HG03196 (cell line): ENCODE measurements around the gene ATP5F1C.
"Not testable (repeated sequence)": the region's sequence is repeated elsewhere in the genome, so short reads cannot be mapped to it uniquely, and the experiment has no call there.

Experiments
- ATAC-seq: cut with Tn5 transposase; IDR thresholded peaks from one replicate; pipeline ENCODE4 v1.9.1; 2021; ENCODE audit not compliant: unreplicated experiment

Gene ATP5F1C

DNA sequence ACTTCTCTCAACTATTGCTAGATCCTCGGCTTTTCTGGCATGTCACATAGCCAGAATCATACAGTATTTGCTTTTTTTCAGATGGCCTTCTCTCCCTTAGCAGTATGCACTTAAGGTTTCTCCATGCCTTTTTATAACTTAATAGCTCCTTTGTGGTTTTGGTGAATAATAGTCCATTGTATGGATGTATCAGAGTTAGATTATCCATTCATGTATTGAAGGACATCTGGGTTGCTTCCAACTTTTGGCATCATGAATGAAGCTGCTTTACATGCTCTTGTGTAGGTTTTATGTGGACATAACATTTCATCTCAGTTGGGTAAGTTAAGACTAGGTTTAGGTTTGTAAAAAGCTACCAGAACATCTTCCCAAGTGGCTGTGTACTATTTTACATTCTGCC is 4.6 kb downstream of the ATP5F1C start:
- ATAC-seq, result no peak

DNA sequence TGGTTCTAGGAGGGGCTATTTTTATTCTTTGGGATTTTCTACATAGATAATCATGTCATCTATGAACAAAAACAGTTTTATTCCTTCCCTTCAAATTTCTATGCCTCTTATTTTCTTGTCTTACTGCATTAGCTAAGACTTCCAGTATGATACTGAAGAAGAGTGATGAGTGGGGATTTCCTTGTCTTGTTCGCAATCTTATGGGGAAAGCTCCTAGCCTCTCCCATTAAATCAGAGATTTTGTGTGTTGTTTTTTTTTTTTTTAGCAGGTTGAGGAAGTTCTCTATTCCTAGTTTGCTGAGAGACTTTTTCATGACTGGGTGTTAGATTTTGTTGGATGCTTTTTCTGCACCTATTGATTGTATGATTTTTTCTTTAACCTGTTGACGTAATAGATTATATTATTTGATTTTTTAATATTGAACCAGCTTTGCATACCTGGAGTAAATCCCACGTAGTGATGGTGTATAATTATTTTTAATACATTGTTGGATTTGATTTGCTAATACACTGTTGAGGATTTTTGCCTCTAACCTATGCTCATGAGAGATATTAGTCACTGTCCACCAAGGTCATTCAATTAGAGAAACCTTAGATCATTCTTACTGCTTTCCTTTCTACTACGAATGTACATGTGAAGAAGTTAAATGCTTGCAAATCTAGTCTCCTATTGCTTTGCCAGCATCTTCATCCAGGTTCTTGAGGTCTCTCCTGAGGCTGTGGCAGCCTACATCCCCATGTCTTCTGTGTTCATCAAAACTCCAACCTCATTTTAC is 6.5 kb downstream of the ATP5F1C start:
- no peak for ATAC-seq

DNA sequence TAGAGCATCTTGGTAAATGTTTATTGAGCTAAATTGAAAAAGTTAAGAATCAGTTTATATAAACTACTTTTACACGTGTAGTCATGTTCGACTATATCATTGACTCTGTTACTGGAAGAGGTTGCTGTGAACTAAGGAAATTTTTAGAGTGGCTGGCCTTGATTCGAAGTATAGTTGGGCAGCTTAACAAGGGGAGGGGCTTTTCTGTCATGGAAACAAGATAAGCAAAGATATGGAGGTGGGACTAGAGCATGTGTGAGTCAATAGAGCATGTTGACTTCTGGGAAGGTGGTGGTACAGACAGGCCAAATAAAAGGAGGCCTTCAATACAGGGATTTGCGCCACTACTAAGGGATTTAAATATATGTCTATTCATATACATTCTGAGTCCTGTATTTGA is 7.6 kb downstream of the ATP5F1C start:
- no peak for ATAC-seq

DNA sequence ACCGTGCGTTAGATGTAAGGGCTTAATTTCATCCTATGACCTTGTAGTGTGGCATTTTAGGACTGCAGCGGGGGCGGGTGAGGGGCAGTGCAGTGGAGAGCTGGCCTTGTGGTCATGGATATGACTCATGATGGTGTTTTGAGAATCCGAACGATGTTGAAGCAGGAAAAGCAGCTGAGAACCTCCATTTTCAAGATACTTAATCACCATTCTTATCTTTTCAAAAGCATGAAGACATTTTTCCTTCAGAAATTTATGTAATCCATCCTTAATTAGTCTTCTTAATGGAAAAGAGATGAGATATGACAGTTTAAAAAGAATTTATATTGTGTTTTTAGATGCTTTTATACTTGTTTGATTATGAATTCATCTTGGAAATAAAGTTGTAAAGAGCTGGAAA is 9.6 kb downstream of the ATP5F1C start:
- no peak for ATAC-seq

DNA sequence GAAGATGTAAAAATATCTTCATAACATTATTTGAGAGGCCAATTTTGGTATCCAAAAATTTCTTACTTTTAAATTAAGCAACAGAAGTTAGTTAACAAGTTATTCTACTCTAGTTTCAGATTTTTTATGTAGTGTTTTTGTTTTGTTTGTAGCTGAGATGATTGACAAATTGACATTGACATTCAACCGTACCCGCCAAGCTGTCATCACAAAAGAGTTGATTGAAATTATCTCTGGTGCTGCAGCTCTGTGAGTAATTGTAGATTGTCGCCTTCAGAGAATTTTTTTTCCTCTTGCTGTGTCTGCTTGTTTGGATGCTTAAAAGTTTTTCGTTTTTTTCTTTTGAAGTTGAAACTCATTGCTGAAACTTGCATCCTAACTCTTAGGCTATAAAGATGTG is 14.6 kb downstream of the ATP5F1C start:
- no peak for ATAC-seq

DNA sequence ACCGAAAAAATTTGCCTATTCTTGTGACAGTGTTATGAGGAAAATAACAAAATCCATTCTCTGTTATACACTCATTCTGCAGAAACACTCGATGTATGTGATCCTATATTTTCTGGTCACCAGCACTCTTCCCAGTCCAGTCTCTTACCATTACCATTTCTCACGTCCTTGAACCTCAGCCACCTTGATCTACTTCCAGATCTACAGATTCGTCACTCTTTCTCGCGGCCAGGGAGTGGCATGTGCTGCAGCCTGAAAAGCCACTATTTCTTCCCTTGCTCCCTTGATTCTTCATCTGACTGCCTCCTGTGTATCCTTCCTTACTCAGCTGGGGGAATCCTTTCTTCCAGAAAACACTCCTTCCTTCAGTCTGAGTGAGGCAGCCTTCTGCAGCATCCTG is 16.2 kb downstream of the ATP5F1C start:
- ATAC-seq, result no peak

DNA sequence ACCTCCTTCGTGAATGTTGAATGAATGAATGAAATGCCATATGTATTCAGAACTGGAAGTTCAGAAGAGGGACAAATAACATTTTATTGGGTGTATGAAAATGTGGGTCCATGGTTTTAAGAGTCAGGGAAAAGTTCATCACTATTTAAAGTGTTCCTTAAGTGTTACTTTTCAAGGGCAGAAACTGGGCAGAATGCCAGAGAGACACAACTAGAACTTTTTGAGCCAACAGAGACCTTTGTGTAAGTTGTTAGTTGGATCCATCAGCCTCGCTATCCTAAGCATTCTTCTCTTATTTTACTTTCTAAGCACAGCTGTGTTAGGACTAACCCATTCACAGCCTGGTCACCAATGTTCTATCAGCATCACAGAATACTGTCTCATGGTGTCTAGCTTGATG is 16.8 kb downstream of the ATP5F1C start:
- no peak for ATAC-seq

DNA sequence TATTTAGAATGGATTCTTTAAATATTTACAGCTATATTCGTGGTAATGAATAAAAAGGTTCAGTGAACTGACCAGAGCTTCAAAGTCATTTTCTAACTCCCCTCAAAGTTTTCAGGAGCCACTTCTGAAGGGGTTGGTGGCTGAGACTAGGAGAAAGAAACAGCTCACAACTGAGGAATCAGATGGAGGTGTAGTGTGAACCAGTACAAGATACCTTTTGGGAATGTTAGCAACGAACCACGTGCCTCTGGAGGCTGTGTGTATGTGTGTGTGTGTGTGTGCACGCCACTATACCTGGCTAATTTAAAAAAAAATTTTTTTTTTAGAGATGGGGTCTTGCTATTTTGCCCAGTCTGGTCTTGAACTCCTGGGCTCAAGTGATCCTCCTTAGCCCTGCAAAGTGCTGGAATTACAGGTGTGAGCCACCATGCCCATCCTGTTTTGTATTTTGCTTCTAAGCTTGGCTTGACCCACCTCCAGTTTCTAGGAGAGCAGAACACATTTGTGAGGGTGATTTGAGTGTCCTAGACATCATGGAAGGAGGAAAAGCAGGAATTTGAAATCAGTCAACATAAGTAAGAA is 20.8 kb downstream of the ATP5F1C start:
- no peak for ATAC-seq

DNA sequence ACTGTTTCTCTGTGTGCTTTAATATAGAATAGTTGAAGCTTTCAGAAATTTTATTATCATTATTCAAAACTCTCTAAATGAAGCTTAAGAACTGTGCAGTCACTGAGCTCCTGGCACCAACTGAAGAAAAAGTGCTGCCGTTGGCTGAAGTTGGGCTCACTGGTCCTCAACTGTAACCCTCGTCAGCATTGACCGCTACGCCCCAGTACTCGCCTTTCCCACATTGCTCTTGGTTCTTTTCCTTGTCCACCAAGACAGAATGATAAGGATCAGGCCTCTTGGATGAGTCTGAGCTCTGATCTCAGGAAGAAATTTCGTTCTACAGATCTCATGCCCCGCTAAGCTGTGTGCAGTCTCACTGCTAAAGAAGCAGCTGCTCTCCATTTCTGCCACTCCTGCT is 22.5 kb downstream of the ATP5F1C start:
- ATAC-seq, result no peak

DNA sequence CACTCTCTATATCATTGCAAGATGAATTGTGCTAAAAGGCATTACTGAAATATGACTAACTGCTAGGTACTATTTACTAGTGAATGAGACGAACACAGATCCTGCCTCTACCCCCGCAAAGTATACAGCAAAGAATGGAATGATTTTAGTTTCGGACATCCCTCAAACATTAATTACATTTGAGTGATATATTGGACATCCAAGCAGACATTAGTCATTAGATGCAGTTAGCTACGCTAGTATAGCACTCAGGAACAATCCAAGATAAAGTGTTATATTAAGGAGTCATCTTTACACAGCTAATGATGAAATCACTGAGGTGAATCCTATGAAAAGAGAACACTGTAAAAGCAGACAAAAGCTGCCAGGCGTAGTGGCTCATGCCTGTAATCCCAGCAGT is 23.0 kb downstream of the ATP5F1C start:
- no peak for ATAC-seq

DNA sequence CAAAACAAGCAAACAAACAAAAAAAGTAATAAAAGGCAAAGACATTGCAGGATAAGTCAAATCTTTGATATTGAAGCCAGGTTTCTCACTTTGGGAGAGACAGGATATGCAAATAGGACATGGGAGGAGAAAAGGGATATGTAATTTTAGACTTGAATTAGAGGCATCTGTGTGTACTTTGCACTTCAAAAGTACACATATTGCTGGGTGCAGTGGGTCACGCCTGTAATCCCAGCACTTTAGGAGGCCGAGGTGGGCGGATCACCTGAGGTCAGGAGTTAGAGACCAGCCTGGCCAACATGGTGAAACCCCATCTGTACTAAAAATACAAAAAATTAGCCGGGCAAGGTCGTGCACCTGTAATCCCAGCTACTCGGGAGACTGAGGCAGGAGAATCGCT is 23.8 kb downstream of the ATP5F1C start:
- not testable (repeated sequence) for ATAC-seq

DNA sequence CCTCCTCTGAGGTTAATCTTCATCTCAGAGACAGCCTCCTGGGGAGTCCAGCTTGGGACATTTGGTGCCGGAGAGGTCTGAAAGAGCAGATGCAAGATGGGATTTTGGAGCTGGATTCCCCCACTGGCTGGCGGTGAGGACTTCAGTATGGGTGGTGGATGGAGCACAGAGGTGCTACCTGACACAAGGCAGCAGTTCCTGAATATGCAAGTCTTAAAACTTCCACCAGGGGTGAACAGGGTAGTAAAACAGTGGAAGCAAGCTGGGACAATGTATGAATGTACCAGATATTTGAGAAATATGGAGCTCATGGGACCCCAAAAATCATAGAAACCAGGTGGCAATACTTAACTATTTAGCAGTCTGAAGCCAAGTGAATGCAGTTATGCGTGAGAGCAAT is 25.5 kb downstream of the ATP5F1C start:
- no peak for ATAC-seq

DNA sequence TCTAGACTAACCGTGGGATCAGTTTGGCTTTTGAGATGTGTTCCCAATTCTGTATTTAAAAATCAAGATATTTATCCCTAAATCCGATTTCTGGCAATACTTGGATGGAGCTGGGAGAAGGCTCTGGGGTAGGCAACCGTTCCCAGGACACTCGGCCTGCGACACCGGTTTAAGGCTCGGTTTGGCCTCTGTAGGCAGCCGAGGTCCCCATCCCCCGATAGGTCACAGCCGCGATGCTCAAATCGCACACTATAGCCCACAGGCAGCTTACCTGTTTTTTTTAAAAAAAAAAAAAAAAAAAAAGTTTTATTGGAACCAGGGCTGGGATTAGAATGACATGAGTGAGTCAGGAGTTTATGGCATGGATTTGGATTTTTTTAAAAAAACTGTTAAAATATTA is 29.6 kb downstream of the ATP5F1C start:
- no peak for ATAC-seq

DNA sequence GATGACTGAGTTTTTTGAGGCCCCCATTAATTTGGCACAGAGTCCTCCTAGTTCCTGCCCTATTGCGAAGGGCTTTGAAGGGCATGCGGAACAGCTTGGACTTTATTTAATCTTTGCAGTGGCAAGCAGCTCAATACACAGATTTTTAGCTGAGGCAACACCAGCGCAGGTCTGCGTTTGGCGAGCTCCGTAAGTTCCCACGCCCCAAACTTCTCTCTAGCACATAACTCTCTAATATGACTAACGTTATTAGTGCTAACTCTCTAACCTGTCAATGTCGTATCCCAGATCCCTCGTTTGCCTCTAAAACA is 30.0 kb downstream of the ATP5F1C start:
- ATAC-seq, result no peak

DNA sequence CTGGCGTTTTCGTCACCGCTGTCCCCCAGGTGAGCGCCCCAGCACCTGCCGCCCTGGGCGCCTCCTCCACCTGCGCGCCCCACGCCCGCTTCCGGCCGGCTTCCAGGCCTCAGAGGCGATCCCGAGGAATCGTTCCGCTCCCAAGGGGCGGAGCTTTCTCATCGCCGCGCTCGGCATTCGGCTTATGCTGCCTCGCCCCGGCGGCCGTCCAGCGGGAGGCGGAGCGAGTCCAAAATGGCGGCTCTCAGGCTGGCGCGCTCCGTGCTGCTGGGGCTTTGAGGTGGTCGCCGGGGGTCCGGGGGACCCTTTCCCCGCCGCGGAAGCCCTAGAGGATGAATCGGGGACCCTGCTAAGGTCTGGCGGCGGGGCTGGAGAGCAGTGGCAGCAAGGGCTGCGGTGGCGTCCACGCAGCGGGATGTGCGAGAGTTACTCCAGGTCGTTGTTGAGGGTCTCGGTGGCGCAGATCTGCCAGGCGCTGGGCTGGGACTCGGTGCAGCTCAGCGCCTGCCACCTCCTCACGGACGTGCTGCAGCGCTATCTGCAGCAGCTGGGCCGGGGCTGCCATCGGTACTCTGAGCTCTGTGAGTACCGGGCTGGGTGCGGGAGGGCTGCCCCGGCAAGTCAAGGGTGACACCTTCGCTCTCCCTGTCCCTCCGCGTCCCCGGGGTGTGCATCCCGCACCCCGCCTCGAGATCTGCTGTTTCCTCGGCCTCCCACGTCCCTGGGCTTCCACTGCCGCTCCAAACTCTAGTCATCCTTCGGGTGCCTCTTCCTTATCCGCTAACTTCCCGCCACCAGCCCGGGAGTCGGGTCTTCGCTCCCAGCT is 30.5 kb downstream of the ATP5F1C start, which contains the start of gene TAF3:
TSS of gene TAF3 (plus strand) at position 211 of the 826 bp plus-strand sequence. CDS start at position 416, 205 bp downstream.
- peak; percentile 84 for ATAC-seq

DNA sequence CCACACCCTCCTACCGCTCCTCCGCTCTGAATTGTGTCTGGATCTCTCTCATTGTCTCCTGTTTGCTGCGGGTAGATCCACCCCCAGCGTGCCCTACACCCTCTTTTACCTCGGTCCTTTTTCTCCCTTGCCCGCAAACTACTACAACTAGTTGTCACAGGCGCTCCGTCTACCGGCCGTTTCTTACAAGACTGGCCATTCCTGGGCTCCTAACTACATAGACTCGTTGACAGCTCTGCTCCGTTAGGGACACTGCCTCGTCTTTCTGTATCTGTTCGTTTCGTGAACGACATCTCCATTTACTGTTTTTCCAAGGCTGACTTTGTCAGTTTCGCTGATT is 31.1 kb downstream of the ATP5F1C start:
- peak; percentile 43 for ATAC-seq

DNA sequence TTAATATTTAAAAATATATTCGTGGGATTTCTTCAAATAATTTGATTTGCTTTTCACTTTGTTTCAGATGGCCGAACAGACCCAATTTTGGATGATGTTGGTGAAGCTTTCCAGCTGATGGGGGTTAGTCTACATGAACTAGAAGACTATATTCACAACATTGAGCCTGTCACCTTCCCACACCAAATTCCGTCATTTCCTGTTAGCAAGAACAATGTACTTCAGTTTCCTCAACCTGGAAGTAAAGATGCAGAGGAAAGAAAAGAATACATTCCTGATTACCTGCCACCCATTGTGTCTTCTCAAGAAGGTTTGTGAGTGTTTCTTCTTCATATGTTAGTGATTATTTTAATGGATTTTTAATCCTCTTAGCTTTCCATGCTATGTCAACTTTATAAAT is 36.3 kb downstream of the ATP5F1C start:
- ATAC-seq, result no peak

DNA sequence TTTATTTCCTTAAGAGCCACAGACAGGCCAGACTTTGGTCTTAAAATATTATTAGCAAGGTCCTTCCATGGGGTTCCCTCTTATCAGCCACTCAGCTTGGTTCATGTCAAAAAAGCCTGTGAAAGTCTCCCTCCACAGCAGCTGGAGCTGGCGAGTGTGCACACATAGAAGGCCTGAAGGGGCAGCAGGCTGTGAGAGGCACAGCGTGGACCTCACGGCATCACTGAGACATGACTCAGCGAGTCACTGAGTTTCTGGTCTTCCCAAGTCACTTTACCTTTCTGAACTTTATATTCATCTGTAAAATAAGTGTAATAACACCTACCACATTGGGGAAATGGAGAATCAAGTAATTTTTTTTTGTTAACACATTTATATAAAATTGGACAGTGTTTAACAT is 39.0 kb downstream of the ATP5F1C start:
- no peak for ATAC-seq

DNA sequence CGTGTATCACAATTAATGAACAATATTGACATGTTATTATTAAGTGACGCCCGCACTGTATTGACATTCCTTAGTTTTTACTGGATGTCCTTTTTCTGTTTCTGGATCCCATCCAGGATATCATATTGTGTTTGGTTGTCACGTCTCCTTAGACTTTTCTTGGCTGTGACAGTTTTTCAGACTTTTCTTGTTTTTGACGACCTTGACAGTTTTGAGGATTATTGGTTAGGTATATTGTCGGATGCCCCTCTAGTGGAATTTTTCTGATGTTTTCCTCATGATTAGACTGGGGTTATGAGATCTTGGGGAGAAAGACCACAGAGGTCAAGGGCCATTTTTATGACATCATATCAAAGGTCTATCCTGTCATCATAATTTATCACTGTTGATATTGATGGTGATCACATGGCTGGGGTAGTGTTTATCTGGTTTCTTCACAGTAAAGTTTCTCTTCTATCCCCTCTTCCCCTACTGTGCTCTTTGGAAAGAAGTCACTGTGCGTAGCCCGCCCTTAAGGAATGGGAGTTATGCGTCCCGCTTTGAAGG is 41.4 kb downstream of the ATP5F1C start:
- no peak for ATAC-seq

DNA sequence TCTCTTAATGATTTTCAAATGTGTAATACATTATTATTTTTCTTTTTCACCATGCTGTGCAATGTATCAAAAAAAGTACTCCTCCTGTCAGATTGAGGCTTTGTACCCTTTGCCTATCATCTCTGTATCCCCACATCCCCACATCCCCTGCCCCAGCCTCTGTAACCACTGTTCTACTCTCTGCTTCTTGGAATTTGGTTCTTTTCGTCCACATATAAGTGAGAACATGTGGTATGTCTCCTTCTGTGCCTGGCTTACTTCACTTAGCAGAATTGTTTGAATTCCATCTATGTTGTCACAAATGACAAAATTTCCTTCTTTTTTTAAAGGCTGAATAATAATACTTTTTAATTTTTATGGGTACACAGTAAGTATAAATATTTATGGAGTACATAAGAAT is 44.1 kb downstream of the ATP5F1C start:
- ATAC-seq, result no peak

DNA sequence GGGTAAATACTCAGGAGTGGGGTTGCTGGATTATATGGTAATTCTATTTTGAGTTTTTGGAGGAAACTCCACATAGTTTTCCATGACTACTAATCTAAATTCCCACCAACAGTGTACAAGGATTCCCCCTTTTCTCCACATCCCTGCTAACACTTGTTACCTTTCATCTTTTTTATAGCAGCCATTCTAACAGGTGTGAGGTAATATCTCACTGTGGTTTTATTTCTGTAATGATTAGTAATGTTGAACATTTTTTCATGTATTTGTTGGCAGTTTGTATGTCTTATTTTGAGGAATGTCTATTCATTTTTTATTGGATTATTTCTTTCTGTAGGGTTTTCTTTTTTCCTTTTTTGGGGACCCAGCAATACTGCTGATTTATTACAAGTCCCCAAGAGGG is 45.2 kb downstream of the ATP5F1C start:
- ATAC-seq, result no peak

DNA sequence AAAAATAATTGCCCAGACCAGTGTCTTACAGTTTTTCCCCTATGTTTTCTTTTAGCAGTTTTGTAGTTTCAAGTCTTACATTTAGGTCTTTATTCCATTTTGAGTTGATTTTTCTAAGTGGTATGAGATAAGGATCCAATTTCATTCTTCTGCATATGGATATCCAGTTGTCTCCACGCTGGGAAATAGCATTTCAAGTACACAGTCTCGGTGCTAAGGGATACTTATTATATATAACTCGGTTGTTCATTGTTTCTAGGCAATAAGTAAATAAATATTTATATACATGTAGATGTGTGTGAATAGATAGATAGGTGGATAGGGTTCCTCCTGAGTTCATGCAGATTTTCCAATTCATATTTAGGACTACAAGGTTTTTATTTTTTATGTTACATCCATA is 46.3 kb downstream of the ATP5F1C start:
- ATAC-seq, result no peak
